Measurements from ENCODE around the gene ZAR1L.

DNA sequence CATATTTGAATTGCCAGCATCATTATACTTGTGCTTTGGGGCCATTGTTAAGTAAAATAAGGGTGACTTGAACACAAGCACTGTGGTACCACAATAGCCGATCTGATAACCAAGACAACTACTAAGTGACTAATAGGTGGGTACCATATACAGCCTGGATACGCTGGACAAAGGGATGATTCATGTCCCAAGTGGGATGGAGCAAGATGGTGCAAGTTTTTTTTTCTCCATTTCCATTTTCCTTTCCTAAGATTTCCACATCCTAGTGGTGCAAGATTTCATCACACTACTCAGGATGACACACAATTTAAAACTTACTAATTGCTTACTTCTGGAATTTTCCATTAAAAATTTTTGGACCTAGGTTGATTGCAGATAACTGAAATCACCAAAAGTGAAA lies 15.3 kb upstream of the ZAR1L start:
- TF ChIP-seq POLR2A (IDR thresholded peaks at IDR 0.05) (no peak), CTCF (IDR thresholded peaks at IDR 0.05) (no peak)

Measured in Peyer's patch (tissue), 4 donors.